Testis (tissue), 2 donors: Measurements from ENCODE around the gene TMEM234.

Experiments
- POLR2A ChIP-seq: fragments of 450-650 bp; IDR thresholded peaks from one replicate; pipeline ENCODE4 v1.6.1; 2017; ENCODE audit warnings: antibody characterized with exemption, mild to moderate bottlenecking, moderate library complexity
- TF ChIP-seq, protein P1 (sequence below), 3 experiments: fragments of 450-650 bp in 2 of 3; fragments of 200-600 bp in 1 of 3; sonication (generic) in 1 of 3; IDR thresholded peaks; one replicate each; pipeline ENCODE4 v1.5.1; 2016 to 2019; ENCODE audit warnings: antibody characterized with exemption in 3 of 3, mild to moderate bottlenecking in 2 of 3, moderate library complexity in 1 of 3

DNA sequence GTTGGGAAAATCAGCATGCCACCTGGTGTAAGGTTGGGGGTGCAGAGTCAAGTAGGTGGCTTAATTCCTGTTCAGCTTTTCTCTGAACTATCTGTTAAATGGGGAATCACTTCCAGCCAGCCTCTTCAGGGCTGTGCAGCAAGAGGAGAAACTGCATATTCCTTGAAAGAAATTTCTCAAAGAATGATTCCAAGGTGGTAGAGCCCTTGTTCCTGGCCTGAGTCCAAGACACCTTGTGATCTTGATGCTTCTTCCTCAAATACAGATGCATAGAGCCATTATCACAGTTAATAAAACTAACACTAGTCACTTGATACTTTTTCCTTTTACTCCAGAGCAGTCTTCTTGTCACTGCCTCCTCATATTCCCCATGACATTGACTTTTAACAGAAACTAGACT is 37.5 kb downstream of the TMEM234 start:
- TF ChIP-seq, protein P1, sequence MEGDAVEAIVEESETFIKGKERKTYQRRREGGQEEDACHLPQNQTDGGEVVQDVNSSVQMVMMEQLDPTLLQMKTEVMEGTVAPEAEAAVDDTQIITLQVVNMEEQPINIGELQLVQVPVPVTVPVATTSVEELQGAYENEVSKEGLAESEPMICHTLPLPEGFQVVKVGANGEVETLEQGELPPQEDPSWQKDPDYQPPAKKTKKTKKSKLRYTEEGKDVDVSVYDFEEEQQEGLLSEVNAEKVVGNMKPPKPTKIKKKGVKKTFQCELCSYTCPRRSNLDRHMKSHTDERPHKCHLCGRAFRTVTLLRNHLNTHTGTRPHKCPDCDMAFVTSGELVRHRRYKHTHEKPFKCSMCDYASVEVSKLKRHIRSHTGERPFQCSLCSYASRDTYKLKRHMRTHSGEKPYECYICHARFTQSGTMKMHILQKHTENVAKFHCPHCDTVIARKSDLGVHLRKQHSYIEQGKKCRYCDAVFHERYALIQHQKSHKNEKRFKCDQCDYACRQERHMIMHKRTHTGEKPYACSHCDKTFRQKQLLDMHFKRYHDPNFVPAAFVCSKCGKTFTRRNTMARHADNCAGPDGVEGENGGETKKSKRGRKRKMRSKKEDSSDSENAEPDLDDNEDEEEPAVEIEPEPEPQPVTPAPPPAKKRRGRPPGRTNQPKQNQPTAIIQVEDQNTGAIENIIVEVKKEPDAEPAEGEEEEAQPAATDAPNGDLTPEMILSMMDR (IDR thresholded peaks at IDR 0.05): no peak
- no peak for TF ChIP-seq POLR2A
